CD14-positive monocyte (primary cell): ENCODE data around the gene LRRC1. TPM values are rescaled to one million over a fixed set of nuclear protein-coding genes. Genes with fewer than 3 reads are reported as not detected.

Source experiments
- DNase-seq, 3 donors: peaks; one replicate each; pipeline ENCODE4 v3.0.0-alpha.2; 2011 to 2022
- H2AFZ ChIP-seq: 2 replicates; pipeline ENCODE4 v1.6.0; 2012; ENCODE audit warnings: mild to moderate bottlenecking, low read depth, low read length, inconsistent platforms; ENCODE audit not compliant: insufficient read depth, poor library complexity, severe bottlenecking
- H3K27ac ChIP-seq, 2 donors: 1 replicate in 1 of 2; 2 replicates in 1 of 2; pipeline ENCODE4 v1.5.1; 2012 to 2013; ENCODE audit warnings: low read length in 2 of 2, control low read depth in 1 of 2, inconsistent platforms in 1 of 2, low read depth in 1 of 2, mild to moderate bottlenecking in 1 of 2
- H3K27me3 ChIP-seq, 2 donors: one replicate each; pipeline versions ENCODE4 v1.6.0 to v1.6.1; 2011 to 2013; ENCODE audit warnings: low read length in 2 of 2; ENCODE audit not compliant: control insufficient read depth in 2 of 2, insufficient read depth in 2 of 2
- H3K36me3 ChIP-seq, 2 donors: replicated peaks in 1 of 2; 1 replicate in 1 of 2; 2 replicates in 1 of 2; pipeline versions ENCODE4 v1.5.1 to v1.6.1; 2012 to 2013; ENCODE audit warnings: low read length in 2 of 2, control low read depth in 1 of 2, inconsistent platforms in 1 of 2, mild to moderate bottlenecking in 1 of 2; ENCODE audit not compliant: insufficient read depth in 2 of 2, control insufficient read depth in 1 of 2
- H3K4me1 ChIP-seq, 2 donors: 1 replicate in 1 of 2; 2 replicates in 1 of 2; pipeline versions ENCODE4 v1.5.1 to v1.6.1; 2012 to 2013; ENCODE audit warnings: low read length in 2 of 2, control low read depth in 1 of 2, inconsistent platforms in 1 of 2, mild to moderate bottlenecking in 1 of 2, moderate library complexity in 1 of 2; ENCODE audit not compliant: insufficient read depth in 2 of 2, control insufficient read depth in 1 of 2
- H3K4me2 ChIP-seq: replicated peaks from 2 replicates; pipeline ENCODE3; 2012; ENCODE audit warnings: low read length, moderate library complexity, mild to moderate bottlenecking; ENCODE audit not compliant: poor library complexity, severe bottlenecking; ENCODE audit errors: extremely low read depth
- H3K4me3 ChIP-seq, 3 experiments: fragments of 200-600 bp in 1 of 3; sonication (generic) in 1 of 3; replicated peaks in 1 of 3; 1 replicate in 2 of 3; 2 replicates in 1 of 3; pipeline ENCODE4 v1.5.1; 2011 to 2013; ENCODE audit warnings: low read length in 3 of 3, mild to moderate bottlenecking in 3 of 3, control low read depth in 2 of 3, low read depth in 2 of 3, inconsistent platforms in 1 of 3, moderate library complexity in 1 of 3
- H3K79me2 ChIP-seq: 2 replicates; pipeline ENCODE4 v1.6.0; 2012; ENCODE audit warnings: mild to moderate bottlenecking, control low read depth, inconsistent platforms, low read length, moderate library complexity; ENCODE audit not compliant: insufficient read depth
- H3K9ac ChIP-seq: 2 replicates; pipeline ENCODE4 v1.6.0; 2017; ENCODE audit warnings: low read length, mild to moderate bottlenecking; ENCODE audit not compliant: insufficient read depth, poor library complexity, severe bottlenecking
- H3K9me3 ChIP-seq, 2 donors: replicated peaks in 1 of 2; 1 replicate in 1 of 2; 2 replicates in 1 of 2; pipeline versions ENCODE4 v1.5.1 to v1.6.1; 2012 to 2013; ENCODE audit warnings: low read length in 2 of 2, control low read depth in 1 of 2; ENCODE audit not compliant: control insufficient read depth in 1 of 2, insufficient read depth in 1 of 2
- H4K20me1 ChIP-seq: 2 replicates; pipeline ENCODE4 v1.6.0; 2012; ENCODE audit warnings: mild to moderate bottlenecking, low read length, control low read depth, moderate library complexity; ENCODE audit not compliant: insufficient read depth
- H3K27ac Mint-ChIP-seq, 7 donors: one replicate each; pipeline ENCODE4 v1.8.0; 2020; ENCODE audit warnings: mild to moderate bottlenecking in 7 of 7, mixed read lengths in 7 of 7, moderate library complexity in 6 of 7, inconsistent platforms in 2 of 7
- H3K27me3 Mint-ChIP-seq, 3 donors: one replicate each; pipeline ENCODE4 v1.8.0; 2021 to 2022; ENCODE audit warnings: low read depth in 3 of 3, mild to moderate bottlenecking in 3 of 3, mixed read lengths in 3 of 3, moderate library complexity in 3 of 3, inconsistent platforms in 1 of 3
- H3K36me3 Mint-ChIP-seq, 2 donors: one replicate each; pipeline ENCODE4 v1.8.0; 2020; ENCODE audit warnings: mixed read lengths in 2 of 2, inconsistent platforms in 1 of 2, mild to moderate bottlenecking in 1 of 2
- H3K4me1 Mint-ChIP-seq: one replicate; pipeline ENCODE4 v1.8.0; 2020; ENCODE audit warnings: mild to moderate bottlenecking, mixed read lengths
- H3K4me3 Mint-ChIP-seq, 2 donors: one replicate each; pipeline ENCODE4 v1.8.0; 2020; ENCODE audit warnings: mild to moderate bottlenecking in 2 of 2, mixed read lengths in 2 of 2, moderate library complexity in 1 of 2
- H3K9me3 Mint-ChIP-seq, 7 donors: one replicate each; pipeline ENCODE4 v1.8.0; 2020 to 2022; ENCODE audit warnings: mixed read lengths in 7 of 7, mild to moderate bottlenecking in 6 of 7, moderate library complexity in 6 of 7, inconsistent platforms in 2 of 7
- CTCF ChIP-seq: fragments of 200-600 bp; IDR thresholded peaks from one replicate; pipeline ENCODE4 v1.8.0; 2022; ENCODE audit warnings: antibody characterized with exemption, mild to moderate bottlenecking
- WGBS: methylation state at CpG from one replicate; pipeline ENCODE4 v1.1.5; 2013; ENCODE audit warnings: missing lambda C conversion rate; ENCODE audit not compliant: insufficient coverage; 5-methylcytosine and 5-hydroxymethylcytosine counted together
- intact Hi-C, 2 donors: fragments of 100-400 bp; cut with micrococcal nuclease; formaldehyde crosslinking; loops; one replicate each; pipeline versions ENCODE4 v1.15.0 to v1.15.1; 2023
- polyA plus RNA-seq, 3 donors: library from polyadenylated mRNA; depleted of rRNA in 1 of 3; unstranded in 2 of 3; stranded (reverse) in 1 of 3; fragments of 300-500 nt in 2 of 3; fragments of >200 nt in 1 of 3; fragmentation: Illumina TruSeq in 2 of 3; gene quantifications; 1 replicate in 2 of 3; 2 replicates in 1 of 3; pipeline ENCODE4 v1.2.3, GENCODE V29; 2012 to 2021

LRRC1 gene
- polyA plus RNA-seq, 3 donors: 0.18 to 1.6 (median 0.92) TPM

GRCh38 chr6:53793318-53794136 is 1.3 kb upstream of the LRRC1 start:
- Mint-ChIP-seq H3K36me3 (peaks cover 4 to 10% of the 10 kb centered on the region in 2 donors), H3K27me3 (peaks cover 30 to 37% (median 34%) of the 10 kb centered on the region in 3 donors), H3K27ac (peak overlapping the region in 3 of 7 donors; percentile 15 to 77 (median 18)), H3K4me3 (peak overlapping the region; percentile 99), H3K9me3 (peaks cover 0 to 13% (median 5%) of the 10 kb centered on the region in 7 donors), H3K4me1 (peaks cover 34% of the 10 kb centered on the region)
- no peak for TF ChIP-seq CTCF
- H3K36me3 ChIP-seq: no peaks in the 10 kb centered on the region
- intact Hi-C loops: no loop called here
- peaks cover 26 to 27% of the 10 kb centered on the region in 2 donors for H3K4me1 ChIP-seq
- no peaks in the 10 kb centered on the region for H4K20me1 ChIP-seq
- WGBS: under 1% methylated on average over 19 of the region's 25 CpGs
- peak in 2 of 3 donors; percentile 10 to 13 for DNase-seq
- H3K9ac ChIP-seq: peak overlapping the region; percentile 67
- H3K27me3 ChIP-seq: peaks cover 19 to 22% of the 10 kb centered on the region in 2 donors
- H3K79me2 ChIP-seq: no peaks in the 10 kb centered on the region
- H3K27ac ChIP-seq: no peak overlapping the region
- peak overlapping the region; percentile 94 for H3K4me2 ChIP-seq
- H3K4me3 ChIP-seq: peak overlapping the region; percentile 68 to 93 (median 86)
- peak overlapping the region; percentile 93 for H2AFZ ChIP-seq
- H3K9me3 ChIP-seq: no peaks in the 10 kb centered on the region

- H3K4me3 Mint-ChIP-seq: peak overlapping the region; percentile 99
- peaks cover 0 to 9% (median 1%) of the 10 kb centered on the region in 7 donors for H3K9me3 Mint-ChIP-seq
- H3K27me3 ChIP-seq: peaks cover 19 to 22% of the 10 kb centered on the region in 2 donors
- peak overlapping the region; percentile 3 to 37 for H3K27ac ChIP-seq
- WGBS: 0% methylated on average over 12 of the region's 27 CpGs
- peaks cover 30 to 37% (median 36%) of the 10 kb centered on the region in 3 donors for H3K27me3 Mint-ChIP-seq
- H3K36me3 Mint-ChIP-seq: peaks cover 4 to 10% of the 10 kb centered on the region in 2 donors
- peak overlapping the region; percentile 68 to 93 (median 86) for H3K4me3 ChIP-seq
- H3K9me3 ChIP-seq: no peaks in the 10 kb centered on the region
- no peaks in the 10 kb centered on the region for H3K79me2 ChIP-seq
- peaks cover 37% of the 10 kb centered on the region for H3K4me1 Mint-ChIP-seq
- peak overlapping the region; percentile 67 for H3K9ac ChIP-seq
- H3K27ac Mint-ChIP-seq: peak overlapping the region in 6 of 7 donors; percentile 62 to 86 (median 78)
- peak in 2 of 3 donors; percentile 14 to 38 for DNase-seq
- peak overlapping the region; percentile 94 for H3K4me2 ChIP-seq
- H3K36me3 ChIP-seq: no peaks in the 10 kb centered on the region
- intact Hi-C loops: no loop called here
- H2AFZ ChIP-seq: peak overlapping the region; percentile 93
- H3K4me1 ChIP-seq: peaks cover 26 to 27% of the 10 kb centered on the region in 2 donors
- no peaks in the 10 kb centered on the region for H4K20me1 ChIP-seq
- TF ChIP-seq CTCF: no peak
These were observed 577 bp upstream of the LRRC1 start for GRCh38 chr6:53794137-53794719.
